Activated CD8-positive, alpha-beta memory T cell treated with anti-CD3 and anti-CD28 coated beads, Interleukin-2, amount 50 U/mL, for 48 hours (primary cell): ENCODE measurements around the gene STYXL1.

ENCODE experiments used
- DNase-seq: peaks from one replicate; pipeline ENCODE4 v3.0.0-alpha.2; 2020

Gene STYXL1

GRCh38 chr7:75950111-75950681 is 97.6 kb downstream of the STYXL1 start:
- no peak for DNase-seq

- no peak for DNase-seq
Measured at GRCh38 chr7:75948179-75948578, 99.6 kb downstream of the STYXL1 start.
